WI38 (cell line): Measurements from ENCODE around the gene C22orf39.

Experiments used
- H3K4me3 ChIP-seq: 2 replicates; pipeline ENCODE4 v1.5.1; 2011; ENCODE audit warnings: low read depth, mild to moderate bottlenecking, control low read depth, low read length
- CTCF ChIP-seq: IDR thresholded peaks from 2 replicates; pipeline ENCODE4 v1.5.1; 2012; ENCODE audit warnings: low read depth, mild to moderate bottlenecking, control low read depth, low read length

The C22orf39 gene

GRCh38 chr22:19453718-19454117 lies 6.2 kb upstream of the C22orf39 start:
- TF ChIP-seq CTCF, result no peak
- no peak overlapping the region for H3K4me3 ChIP-seq

- TF ChIP-seq CTCF, result no peak
- no peak overlapping the region for H3K4me3 ChIP-seq
Measured at GRCh38 chr22:19451570-19451969, 4.1 kb upstream of the C22orf39 start.

- TF ChIP-seq CTCF, result no peak
- no peak overlapping the region for H3K4me3 ChIP-seq
Measured at GRCh38 chr22:19450363-19451175, 3.1 kb upstream of the C22orf39 start.

- TF ChIP-seq CTCF, result no peak
- no peak overlapping the region for H3K4me3 ChIP-seq
Measured at GRCh38 chr22:19449422-19449767, 1.9 kb upstream of the C22orf39 start.

- no peak overlapping the region for H3K4me3 ChIP-seq
- no peak for TF ChIP-seq CTCF
Measured at GRCh38 chr22:19448739-19449421, 1.4 kb upstream of the C22orf39 start.

GRCh38 chr22:19448076-19448607 lies 631 bp upstream of the C22orf39 start:
- TF ChIP-seq CTCF, result no peak
- H3K4me3 ChIP-seq, result peak overlapping the region; percentile 78
